GM18519 (cell line): ENCODE data around the gene NFASC.

Experiments
- ATAC-seq: cut with Tn5 transposase; IDR thresholded peaks from one replicate; pipeline ENCODE4 v1.9.1; 2021; ENCODE audit warnings: mild to moderate bottlenecking, moderate library complexity; ENCODE audit not compliant: unreplicated experiment, low FRiP score

Gene NFASC

DNA sequence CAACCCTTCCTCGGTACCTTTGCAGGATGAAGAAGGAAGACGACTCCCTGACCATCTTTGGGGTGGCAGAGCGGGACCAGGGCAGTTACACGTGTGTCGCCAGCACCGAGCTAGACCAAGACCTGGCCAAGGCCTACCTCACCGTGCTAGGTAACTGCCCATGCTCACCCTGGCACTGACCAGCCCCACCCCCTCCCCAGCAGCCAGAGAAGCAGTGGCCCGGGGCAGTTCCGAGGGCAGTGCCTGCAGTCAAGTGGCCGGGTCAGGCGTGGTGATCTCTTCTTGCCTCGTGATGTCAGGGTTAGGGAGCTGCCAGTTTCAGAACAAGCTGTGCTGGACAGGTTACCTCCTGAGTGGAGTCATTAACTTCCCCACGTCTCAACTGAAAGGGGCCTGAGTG is 106.0 kb downstream of the NFASC start:
- ATAC-seq: no peak

DNA sequence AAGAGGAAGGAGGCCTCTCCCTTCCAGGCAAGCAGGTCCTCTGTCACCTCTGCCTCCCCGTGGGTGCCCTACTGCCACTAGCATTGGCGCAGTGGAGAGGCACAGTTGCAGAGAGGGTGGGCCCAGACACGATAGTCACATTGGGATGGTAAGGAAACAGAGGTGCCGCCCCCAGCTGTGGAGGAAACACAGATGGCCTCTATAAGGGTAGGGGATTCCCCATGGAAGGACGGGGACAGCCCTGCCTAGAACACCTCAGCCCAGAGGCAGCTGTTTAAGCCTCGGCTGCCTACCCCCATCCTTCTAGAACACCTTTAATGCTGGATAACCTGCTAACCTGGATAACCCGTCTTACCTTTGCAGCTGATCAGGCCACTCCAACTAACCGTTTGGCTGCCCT is 106.7 kb downstream of the NFASC start:
- no peak for ATAC-seq

DNA sequence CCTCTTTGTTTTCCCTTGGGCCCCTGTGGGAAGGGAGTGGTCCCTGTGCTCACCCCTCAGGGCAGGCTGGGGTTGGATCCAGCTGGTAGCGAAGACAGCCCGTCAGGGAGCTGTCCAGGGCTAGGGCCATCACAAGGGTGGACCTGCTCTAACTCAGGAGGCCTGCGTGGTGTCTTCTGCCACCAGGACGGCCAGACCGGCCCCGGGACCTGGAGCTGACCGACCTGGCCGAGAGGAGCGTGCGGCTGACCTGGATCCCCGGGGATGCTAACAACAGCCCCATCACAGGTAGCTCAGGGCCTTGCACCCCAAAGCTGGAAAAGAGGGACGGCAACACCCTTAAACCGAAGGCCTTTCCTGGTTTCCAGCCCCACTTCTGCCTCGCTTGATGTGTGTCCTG is 108.1 kb downstream of the NFASC start:
- no peak for ATAC-seq

DNA sequence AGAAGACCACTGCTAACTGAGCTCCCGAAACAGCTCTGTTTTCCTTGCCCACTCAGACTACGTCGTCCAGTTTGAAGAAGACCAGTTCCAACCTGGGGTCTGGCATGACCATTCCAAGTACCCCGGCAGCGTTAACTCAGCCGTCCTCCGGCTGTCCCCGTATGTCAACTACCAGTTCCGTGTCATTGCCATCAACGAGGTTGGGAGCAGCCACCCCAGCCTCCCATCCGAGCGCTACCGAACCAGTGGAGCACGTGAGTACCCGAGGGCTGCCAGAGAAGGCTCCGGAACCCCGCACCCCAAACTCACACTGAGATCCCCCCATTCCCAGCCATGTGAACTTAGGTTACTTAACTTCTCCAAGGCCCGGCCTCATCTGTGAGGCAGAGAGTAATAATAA is 108.6 kb downstream of the NFASC start:
- no peak for ATAC-seq

DNA sequence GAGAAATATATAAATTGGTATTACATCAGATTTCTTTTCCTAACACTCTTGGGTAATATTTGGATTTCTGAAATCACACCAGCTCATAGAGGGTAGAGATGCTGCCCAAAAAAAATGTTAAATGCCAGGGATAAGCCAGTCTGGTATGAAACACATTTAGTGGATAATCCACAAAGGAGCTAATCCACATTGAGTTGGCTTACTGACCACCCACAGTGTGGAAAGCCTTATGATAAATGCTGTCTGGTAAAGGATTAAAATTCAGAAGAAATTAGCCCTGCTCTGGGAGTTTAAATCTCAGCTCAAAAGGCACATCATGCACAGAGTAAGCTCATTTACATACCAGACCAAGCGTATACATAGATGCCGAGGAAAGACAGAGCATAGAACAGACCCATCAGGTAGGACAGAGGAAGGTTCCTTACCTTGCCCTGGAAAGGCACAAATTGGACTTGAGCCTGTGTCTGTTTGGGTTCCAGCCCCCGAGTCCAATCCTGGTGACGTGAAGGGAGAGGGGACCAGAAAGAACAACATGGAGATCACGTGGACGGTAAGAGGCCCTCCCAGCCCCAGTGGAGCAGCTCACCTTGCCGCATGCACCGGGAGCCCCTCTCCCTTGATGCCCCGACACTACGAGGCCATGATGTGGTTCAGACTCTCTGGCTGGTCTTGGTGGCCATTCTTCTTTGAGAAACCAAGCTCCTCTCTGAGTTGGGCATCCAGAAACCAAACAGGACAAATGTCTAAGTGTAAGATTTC is 109.4 kb downstream of the NFASC start:
- ATAC-seq: no peak

DNA sequence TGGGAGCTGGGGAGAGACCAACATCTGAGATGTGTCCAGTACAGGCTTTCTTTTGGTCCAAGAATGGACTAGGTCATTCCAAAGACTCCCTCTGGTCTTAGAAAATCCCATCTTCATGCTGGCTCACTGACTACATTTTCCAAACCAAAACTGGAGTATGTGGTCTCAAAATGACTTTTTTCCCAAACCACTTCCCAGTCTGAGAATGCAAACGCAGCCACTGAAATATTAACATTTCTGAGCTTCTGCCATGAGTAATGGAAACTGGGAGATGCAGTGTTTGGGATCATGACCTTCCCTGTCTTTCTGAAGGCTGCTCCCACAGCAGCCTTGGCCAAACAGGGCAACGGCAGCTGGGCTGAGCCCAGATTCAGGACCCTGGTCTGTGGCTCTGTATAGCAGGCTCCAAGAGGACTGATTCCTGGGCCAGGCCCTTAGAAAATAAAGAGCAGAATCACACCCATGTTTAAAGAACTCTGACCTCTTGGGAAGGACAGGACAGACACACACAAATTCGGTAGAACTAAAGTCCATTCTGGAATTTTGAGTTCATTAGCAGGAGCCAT is 110.3 kb downstream of the NFASC start:
- ATAC-seq: no peak

DNA sequence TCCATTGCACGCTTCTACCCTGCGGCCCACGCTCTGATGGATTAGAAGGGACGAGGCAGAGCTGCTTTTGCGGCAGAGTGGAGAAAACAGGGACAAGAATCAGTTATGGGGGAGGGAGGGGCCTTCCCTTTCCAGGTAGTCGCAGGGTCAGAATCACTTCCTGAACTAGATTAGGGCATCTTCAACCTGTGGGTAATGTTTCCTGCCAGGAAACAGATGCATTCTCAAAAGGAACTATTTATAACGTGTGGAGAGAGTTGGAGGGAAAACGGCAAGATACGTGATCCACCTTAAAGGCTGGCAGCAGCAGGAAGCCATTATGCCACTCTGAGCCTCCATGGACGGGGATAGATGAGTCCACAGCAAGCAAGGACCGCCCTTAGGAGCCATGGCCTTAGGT is 112.5 kb downstream of the NFASC start:
- no peak for ATAC-seq

DNA sequence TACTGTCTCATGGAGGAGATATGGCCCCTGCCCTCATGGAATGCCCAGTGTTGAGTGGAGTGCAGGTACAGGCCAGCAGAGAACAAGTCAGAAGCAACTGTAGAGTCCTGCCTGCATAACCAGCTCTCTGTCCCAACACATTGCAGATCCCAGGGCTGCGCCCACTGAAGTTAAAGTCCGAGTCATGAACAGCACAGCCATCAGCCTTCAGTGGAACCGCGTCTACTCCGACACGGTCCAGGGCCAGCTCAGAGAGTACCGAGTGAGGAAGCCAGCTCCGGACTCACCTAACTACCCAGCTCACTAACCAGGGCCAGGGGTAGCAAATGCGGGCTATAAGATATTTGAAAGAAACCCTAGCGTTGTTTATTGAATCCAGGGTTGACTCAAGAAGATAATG is 113.2 kb downstream of the NFASC start:
- no peak for ATAC-seq

DNA sequence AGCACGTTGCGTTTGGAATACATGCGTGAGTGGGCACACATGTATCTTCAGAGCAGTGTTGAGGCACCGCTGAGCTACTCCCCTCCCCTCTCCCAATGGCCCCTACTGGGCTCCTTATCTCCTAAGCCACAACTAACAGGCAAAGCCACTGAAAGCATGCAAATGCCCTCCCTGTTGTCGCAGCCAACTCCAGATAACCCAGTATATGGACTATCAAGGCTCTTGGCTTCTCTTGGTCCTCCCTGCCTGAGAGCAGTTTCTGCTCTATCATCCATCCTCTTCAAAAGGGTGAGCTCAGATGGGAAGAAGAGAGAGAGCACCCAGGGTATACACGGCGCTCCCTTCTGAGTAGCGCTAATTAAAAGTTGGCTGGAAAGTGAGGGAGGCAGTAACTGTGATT is 113.8 kb downstream of the NFASC start:
- ATAC-seq: no peak

DNA sequence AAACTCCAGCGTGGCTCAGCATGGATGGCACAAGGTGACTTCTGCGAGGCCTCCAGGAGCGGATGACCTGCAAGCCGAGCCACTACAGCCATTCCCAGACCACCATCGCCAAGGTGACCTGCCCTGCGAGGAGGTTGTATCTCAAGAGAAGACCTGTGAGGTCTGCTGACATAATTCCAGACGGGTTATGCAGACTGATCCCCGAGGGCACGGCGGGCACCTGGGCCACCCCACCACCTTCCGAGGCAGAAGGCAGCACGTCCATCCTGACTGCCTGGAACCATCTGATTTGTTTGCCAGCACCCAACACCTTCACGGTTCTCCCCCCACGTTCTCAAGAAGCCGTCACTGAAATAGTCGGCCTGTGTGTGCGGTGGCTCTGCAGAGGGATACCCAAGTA is 115.5 kb downstream of the NFASC start:
- no peak for ATAC-seq

DNA sequence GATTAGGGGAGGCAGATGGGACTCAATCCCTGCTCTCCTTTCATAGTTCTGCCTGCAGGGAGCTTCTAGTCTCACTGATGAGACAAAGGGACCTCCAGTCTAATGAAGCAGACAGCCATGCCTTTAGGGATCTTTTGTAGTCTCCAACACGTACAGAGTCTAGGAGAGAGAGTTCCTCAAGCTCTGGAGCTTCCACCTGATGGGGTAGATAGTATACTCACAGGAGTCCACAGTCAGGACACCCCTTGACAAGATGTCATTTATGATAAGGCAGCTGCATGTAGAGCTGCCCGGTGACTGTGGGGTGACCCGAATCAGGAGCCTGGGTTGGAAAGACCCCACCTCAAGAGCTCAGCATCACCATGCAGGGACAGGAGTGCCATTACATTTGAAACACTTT is 117.0 kb downstream of the NFASC start:
- ATAC-seq: no peak

DNA sequence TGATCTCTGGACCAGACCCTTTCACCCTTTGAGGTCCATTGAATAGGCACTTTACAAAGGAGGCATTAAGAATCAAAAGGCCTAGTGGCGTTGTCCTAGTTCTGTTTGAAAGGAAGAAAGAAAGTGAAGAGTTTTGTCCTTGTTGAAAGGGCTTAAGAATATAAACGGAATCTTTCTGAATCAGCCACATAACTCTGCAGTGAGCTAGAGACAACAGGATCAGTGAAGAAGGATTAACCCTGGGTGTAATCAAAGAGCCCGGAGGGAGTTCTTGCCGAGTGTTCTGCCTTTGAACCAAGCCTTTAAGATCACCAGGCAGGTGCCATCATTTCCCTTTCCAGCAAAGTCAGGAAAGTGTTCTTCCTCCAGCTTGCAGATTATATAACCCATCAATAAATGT is 117.5 kb downstream of the NFASC start:
- no peak for ATAC-seq

DNA sequence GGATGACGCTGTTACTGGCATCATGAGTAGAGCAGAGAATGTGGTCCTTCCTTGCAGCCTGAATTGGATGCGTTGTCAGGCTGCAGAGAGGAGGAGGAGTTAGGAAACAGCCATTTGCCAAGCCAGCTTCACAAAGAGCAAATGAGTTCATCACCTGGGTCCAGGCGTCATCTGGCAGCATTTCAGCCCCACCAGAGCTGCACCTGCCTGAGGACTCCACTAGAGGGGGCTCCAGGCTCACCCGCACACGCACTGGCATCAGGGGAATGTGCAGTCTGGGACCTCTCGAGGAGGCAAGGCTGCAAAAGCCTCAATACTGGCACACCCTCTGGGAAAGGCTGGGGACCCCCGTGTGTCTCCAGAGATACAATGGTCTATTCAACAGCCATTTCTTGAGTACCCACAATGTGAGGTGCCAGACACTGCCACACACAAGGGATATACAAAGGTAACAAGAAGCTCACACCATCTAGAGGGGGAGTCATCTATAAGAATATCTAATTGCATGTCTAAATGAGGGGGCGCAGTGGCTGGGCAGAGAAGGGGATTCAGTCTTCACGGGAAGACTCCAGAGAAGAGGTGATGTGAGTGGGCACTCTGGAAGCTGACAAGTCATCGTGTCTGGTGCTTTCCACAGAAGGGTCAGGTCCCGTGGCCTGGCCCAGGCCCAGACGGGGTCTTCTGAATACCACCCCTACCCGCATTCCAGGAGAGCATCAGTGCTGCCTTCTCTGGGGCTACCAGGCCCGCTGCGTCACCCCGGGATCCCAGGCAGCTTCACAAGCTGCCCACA is 118.8 kb downstream of the NFASC start:
- no peak for ATAC-seq

DNA sequence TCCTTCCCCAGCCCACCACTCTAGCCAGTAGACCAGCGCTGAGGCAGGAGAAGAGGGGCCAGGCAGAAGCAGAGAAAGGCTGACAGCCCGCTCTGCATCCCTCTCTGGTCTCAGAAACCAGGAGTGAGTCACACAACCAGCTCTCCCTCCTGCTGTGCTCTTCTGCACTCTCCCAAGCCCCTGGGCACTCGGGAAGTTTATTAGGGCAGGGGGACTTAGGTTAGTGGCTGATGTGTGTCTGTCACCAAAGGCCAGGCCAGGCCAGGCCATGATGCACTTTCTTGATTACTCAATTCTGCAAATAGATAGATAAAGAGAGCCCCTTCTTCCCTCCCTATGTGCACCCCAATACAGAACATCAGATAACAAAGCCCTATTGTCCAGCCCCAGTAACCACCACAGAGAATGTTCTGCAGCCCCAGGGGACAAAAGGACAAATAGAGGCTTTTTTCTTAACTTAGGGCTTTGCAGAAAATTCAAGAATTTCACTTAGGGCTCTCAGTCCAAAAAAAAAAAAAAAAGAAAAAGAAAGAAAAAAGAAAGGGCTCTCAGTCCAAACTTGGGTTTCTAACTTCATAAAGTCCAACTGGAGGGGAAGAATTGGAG is 119.5 kb downstream of the NFASC start:
- no peak for ATAC-seq

DNA sequence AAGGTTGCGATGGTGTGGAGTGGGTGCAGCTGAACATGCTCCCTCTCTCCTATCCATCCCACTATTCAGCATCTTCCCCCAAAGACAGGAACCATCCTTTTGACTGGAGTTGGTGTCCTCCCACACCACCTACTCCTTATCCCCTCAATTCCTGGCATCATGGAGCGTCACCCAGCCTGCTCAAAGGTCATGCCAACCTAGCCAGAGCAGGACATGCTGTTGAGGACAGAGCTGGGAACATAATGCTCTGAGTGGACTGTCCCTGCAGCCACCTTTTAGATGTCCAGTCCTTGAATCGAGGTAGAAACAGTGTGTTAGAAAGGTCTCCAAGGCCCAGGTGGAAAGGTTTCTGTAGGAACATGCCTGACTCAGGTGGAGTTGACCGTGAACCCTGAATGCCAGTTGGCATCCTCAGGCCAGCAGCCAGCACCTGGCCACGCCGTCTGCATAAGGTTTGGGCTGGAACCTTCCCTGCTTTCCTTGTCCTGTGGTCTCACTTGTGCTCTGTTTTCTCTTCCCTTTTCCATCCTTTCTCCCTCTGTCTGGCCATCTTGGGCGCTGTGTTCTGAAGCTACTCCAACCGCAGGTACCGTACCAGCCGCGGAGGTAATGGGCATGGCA is 120.2 kb downstream of the NFASC start:
- ATAC-seq: no peak

DNA sequence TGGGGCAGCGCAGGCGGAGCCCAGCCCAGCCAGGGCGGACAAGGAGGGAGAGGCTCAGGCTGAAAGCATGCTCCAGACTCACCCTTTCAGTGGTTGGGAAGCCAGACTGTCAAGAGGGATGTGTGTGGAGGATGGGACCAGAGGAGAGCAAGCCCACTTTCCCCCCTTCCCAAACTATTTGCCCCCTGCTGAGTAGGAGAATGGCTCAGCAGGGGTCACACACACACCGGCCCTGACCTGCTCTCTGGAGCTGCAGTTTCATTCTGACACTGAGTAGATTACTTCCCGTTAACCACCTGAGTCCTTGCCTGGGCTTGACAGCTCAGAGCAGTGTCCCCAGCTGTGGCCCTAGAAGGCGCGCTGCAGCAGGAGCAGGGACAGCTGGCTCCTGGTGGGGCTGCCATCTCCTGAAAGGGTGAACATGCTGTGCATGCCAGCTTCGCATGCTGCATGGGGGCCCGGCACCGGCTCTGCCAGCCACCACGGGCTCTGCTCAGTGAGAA is 120.7 kb downstream of the NFASC start:
- ATAC-seq: no peak

DNA sequence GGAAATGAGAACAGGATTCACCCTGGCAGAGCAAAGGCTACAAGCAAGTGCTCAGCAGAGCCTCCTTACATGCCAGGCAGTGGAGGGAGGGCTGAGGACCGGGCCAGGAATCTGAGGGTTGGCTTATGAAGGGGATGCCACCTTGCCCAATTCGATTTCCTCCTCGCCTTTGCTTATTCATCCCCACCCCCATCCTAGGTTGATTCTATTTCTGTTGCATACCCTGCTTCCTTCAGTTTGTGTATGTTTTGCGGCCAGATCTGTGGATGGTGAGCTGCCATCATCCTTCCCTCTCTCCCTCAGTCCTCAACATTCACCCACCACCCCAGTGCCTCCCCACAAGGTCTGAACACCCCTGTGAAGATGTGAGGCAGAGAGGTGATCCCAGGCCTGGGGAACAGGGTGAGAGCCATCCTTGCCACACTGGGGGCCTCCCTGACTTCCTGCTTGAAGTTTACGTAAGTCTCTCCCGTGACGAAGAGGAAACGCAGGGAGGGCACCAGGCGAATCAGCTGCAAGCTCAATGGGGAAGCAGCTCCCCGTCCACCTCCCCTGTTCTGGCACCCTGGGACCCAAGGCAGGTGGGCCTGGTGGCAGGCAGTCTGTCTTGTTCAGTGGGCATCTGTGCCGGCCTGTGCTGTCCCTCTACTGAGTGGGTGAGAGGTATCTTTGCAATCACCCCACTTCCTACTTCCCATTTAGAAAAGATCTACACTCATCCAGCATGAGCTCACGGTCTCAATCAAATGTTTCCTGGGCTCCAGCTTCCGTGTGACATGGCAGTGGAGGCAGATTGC is 121.7 kb downstream of the NFASC start:
- ATAC-seq: no peak

DNA sequence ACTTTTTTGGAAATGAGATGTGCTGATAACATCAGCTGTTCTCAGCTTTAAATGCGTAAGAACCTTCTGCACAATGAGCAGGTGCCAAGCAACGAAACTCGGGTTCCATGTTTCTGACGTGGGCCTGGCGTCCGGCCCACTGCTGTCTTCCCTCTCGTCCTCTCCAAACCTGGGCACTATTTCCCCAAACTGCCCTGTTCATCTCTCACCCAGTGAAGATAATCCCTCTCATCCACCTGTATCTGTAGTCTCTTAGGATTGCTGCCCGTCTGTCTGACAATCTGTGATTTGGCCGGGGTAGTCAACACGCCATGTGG is 122.3 kb downstream of the NFASC start:
- ATAC-seq: no peak

DNA sequence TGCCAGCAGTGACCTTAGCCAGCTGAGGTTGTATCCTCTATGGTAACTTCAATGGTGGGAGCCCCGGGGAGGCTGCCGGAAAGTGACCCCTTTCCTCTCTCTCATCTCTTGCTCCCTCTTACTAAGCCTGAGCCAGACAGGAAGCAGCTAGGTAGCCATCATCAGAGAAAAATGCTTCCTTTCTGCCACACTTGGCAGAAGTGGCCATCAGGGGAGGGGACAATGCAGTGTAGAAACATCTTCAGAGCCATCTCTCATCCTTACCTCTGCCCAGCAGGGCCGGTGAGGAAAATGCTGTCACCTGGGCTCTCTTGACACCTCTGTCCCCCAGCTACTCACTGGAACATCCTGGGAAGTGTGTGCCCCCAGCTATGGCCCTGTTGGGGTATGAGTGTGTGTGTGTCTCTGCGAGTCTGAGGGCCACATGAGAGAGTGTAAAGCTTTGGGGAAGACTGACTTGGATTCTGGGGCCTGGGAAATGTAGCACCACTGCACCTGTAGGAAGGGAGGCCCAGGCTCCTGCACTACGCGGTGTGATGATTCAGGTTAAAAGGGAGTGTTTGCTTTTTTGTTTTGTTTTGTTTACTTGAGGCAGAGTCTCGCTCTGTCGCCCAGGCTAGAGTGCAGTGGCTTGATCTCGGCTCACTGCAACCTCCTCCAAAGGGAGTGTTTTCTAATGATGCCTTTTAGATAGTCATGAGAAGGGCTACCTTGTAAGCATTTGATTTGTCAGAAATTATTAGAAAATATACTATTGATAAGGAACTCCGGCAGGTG is 123.6 kb downstream of the NFASC start:
- no peak for ATAC-seq
